Endothelial cell of umbilical vein (primary cell): ENCODE data around the gene CNN2. TPM values are rescaled to one million over a fixed set of nuclear protein-coding genes. Genes with fewer than 3 reads are reported as not detected.
A peak's percentile ranks its signal among the peaks of the same experiment; 100 is the strongest.

Source experiments
- BruUV-seq: library from RNA; stranded (reverse); fragments of 400-500 nt; replicated peaks from 2 replicates; lab custom pipeline; 2021; lab: Mats Ljungman, UMichigan
- CTCF ChIA-PET: fragments of 300-600, 350-600 bp; sonication (Branson Sonifier 250); formaldehyde crosslinking; loops from one replicate; lab custom pipeline; 2021; ENCODE audit warnings: antibody characterized with exemption, inconsistent platforms; lab: Charles Lee
- POLR2A ChIA-PET: fragments of 300-600, 350-600 bp; sonication (Branson Sonifier 250); formaldehyde crosslinking; loops from one replicate; lab custom pipeline; 2021; ENCODE audit warnings: antibody characterized with exemption, inconsistent platforms; lab: Charles Lee
- DNase-seq: peaks from one replicate; pipeline ENCODE4 v3.0.0-alpha.2; 2011; ENCODE audit warnings: low read depth, low spot score
- FAIRE-seq: peaks from 2 replicates; lab custom pipeline; 2011; peaks lifted over from hg19 to GRCh38; lab: Jason Lieb, UNC
- H2AFZ ChIP-seq: 2 replicates; pipeline ENCODE4 v1.6.0; 2012; ENCODE audit warnings: low read depth, low read length, control low read depth, inconsistent platforms
- H3K27ac ChIP-seq: 2 replicates; pipeline ENCODE4 v1.5.1; 2011; ENCODE audit warnings: low read depth, mild to moderate bottlenecking, control low read depth, low read length, moderate library complexity; ENCODE audit not compliant: insufficient read depth
- H3K27me3 ChIP-seq, 2 experiments: 2 replicates each; pipeline versions ENCODE4 v1.6.0 to v1.6.1; 2011; ENCODE audit warnings: low read length in 2 of 2, mixed read lengths in 1 of 2; ENCODE audit not compliant: control insufficient read depth in 2 of 2, insufficient read depth in 2 of 2
- H3K36me3 ChIP-seq, 2 experiments: 2 replicates in 1 of 2; 3 replicates in 1 of 2; pipeline ENCODE4 v1.5.1; 2011; ENCODE audit warnings: low read length in 2 of 2, mild to moderate bottlenecking in 1 of 2, moderate library complexity in 1 of 2; ENCODE audit not compliant: control insufficient read depth in 2 of 2, insufficient read depth in 2 of 2; ENCODE audit errors: extremely low read depth in 1 of 2
- H3K4me1 ChIP-seq: 3 replicates; pipeline ENCODE4 v1.5.1; 2011; ENCODE audit warnings: mild to moderate bottlenecking, low read length; ENCODE audit not compliant: control insufficient read depth, insufficient read depth; ENCODE audit errors: extremely low read depth
- H3K4me2 ChIP-seq: 2 replicates; pipeline ENCODE4 v1.6.1; 2011; ENCODE audit warnings: low read length, control low read depth, mixed read lengths; ENCODE audit not compliant: insufficient read depth
- H3K4me3 ChIP-seq, 3 experiments: fragments of 200-600 bp in 1 of 3; sonication (generic), shearing (Covaris generic) in 1 of 3; replicated peaks in 1 of 3; 2 replicates each; pipeline ENCODE4 v1.5.1; 2011 to 2016; ENCODE audit warnings: control low read depth in 3 of 3, low read length in 3 of 3, mild to moderate bottlenecking in 2 of 3, inconsistent platforms in 1 of 3, low read depth in 1 of 3, moderate library complexity in 1 of 3; ENCODE audit not compliant: insufficient read depth in 1 of 3
- H3K79me2 ChIP-seq: 2 replicates; pipeline ENCODE4 v1.6.0; 2012; ENCODE audit warnings: low read length, inconsistent platforms; ENCODE audit not compliant: control insufficient read depth, insufficient read depth
- H3K9ac ChIP-seq: replicated peaks from 2 replicates; pipeline ENCODE3; 2011; ENCODE audit warnings: low read length, control low read depth; ENCODE audit not compliant: insufficient read depth; ENCODE audit errors: extremely low read depth
- H3K9me1 ChIP-seq: replicated peaks from 3 replicates; pipeline ENCODE4 v1.6.0; 2011; ENCODE audit warnings: mild to moderate bottlenecking, low read length; ENCODE audit not compliant: control insufficient read depth, insufficient read depth; ENCODE audit errors: extremely low read depth
- H3K9me3 ChIP-seq: replicated peaks from 2 replicates; pipeline ENCODE4 v1.5.1; 2012; ENCODE audit warnings: low read length, inconsistent platforms; ENCODE audit not compliant: control insufficient read depth, insufficient read depth
- H4K20me1 ChIP-seq: replicated peaks from 2 replicates; pipeline ENCODE3; 2011; ENCODE audit warnings: mild to moderate bottlenecking, low read length; ENCODE audit not compliant: control insufficient read depth, insufficient read depth; ENCODE audit errors: extremely low read depth
- EZH2 ChIP-seq: IDR thresholded peaks from 2 replicates; pipeline ENCODE4 v1.6.1; 2012; ENCODE audit warnings: borderline replicate concordance, low read depth, mild to moderate bottlenecking, moderate library complexity, low read length, inconsistent platforms; ENCODE audit not compliant: severe bottlenecking
- FOS ChIP-seq: IDR thresholded peaks from 2 replicates; pipeline ENCODE4 v1.6.1; 2011; ENCODE audit warnings: mild to moderate bottlenecking, low read length, moderate library complexity, borderline replicate concordance; ENCODE audit not compliant: insufficient read depth
- GATA2 ChIP-seq: IDR thresholded peaks from 2 replicates; pipeline ENCODE4 v1.7.0; 2011; ENCODE audit warnings: low read depth, mild to moderate bottlenecking, moderate library complexity, mixed read lengths, low read length; ENCODE audit not compliant: insufficient read length, insufficient read depth
- JUN ChIP-seq: IDR thresholded peaks from 2 replicates; pipeline ENCODE4 v1.6.1; 2011; ENCODE audit warnings: borderline replicate concordance, low read depth; ENCODE audit not compliant: insufficient read length, insufficient read depth
- MYC ChIP-seq: IDR thresholded peaks from one replicate; pipeline ENCODE4 v1.6.1; 2011; ENCODE audit warnings: mild to moderate bottlenecking, low read depth, low read length
- POLR2A ChIP-seq: IDR thresholded peaks from 2 replicates; pipeline ENCODE4 v1.6.1; 2012; ENCODE audit warnings: low read depth, mild to moderate bottlenecking, control low read depth, low read length
- POLR2AphosphoS5 ChIP-seq: IDR thresholded peaks from 2 replicates; pipeline ENCODE4 v1.6.1; 2012; ENCODE audit warnings: low read depth, mild to moderate bottlenecking, control low read depth, low read length, moderate library complexity; ENCODE audit not compliant: insufficient read depth
- dilution Hi-C: fragments of 300-500 bp; cut with MboI; formaldehyde crosslinking; loops from one replicate; pipeline ENCODE4 v1.15.0; 2019; ENCODE audit warnings: low sequenced_read_pairs; ENCODE audit not compliant: extremely low pct_ligation_motif_present
- intact Hi-C: fragments of 100-400 bp; cut with micrococcal nuclease; formaldehyde crosslinking; loops from one replicate; pipeline ENCODE4 v1.10.0; 2022
- polyA plus RNA-seq, 4 experiments: library from polyadenylated mRNA; depleted of rRNA in 3 of 4; stranded (reverse) in 3 of 4; unstranded in 1 of 4; fragments of >200 nt; gene quantifications; 2 replicates each; pipeline versions ENCODE4 v1.2.1 to v1.2.3, GENCODE V29; 2011 to 2012; ENCODE audit warnings: missing spikeins in 1 of 4
- total RNA-seq: library from RNA; stranded (reverse); gene quantifications from 2 replicates; pipeline ENCODE4 v1.2.3, GENCODE V29; 2021
- TF ChIP-seq, protein P1 (sequence below), 2 donors: IDR thresholded peaks; 1 replicate in 1 of 2; 2 replicates in 1 of 2; pipeline ENCODE4 v1.5.1; 2011; ENCODE audit warnings: low read length in 2 of 2, mild to moderate bottlenecking in 2 of 2, moderate library complexity in 2 of 2, control low read depth in 1 of 2, inconsistent platforms in 1 of 2, low read depth in 1 of 2; ENCODE audit not compliant: insufficient read depth in 1 of 2; ENCODE audit errors: extremely low read depth in 1 of 2
- TF ChIP-seq, protein P2 (sequence below): IDR thresholded peaks from 2 replicates; pipeline ENCODE4 v1.6.1; 2011; ENCODE audit not compliant: insufficient read depth, insufficient read length

CNN2 gene
- total and polyA plus RNA-seq, 2 donors (not counting 3 experiments of a cell fraction or from before 2014, with no cell fraction given): 207 to 286 TPM

- peaks cover 2% of the 10 kb centered on the region for H3K79me2 ChIP-seq
- intact Hi-C loops: no loop called here
- no peaks in the 10 kb centered on the region for H3K27me3 ChIP-seq
- H3K9me1 ChIP-seq: no peaks in the 10 kb centered on the region
- TSS peak; percentile 9 for BruUV-seq
- H3K36me3 ChIP-seq: peaks cover 9 to 26% of the 10 kb centered on the region in 2 experiments
- DNase-seq (no peak), FAIRE-seq (no peak)
- H3K4me3 ChIP-seq: no peak overlapping the region
- H4K20me1 ChIP-seq: no peaks in the 10 kb centered on the region
- no peak overlapping the region for H3K4me2 ChIP-seq
- dilution Hi-C loops: no loop called here
- H3K4me1 ChIP-seq: no peaks in the 10 kb centered on the region
- no peak overlapping the region for H3K27ac ChIP-seq
- H2AFZ ChIP-seq: no peak overlapping the region
- no peak for TF ChIP-seq EZH2
- no peak for TF ChIP-seq FOS
- TF ChIP-seq POLR2A: no peak
- H3K9ac ChIP-seq: no peak overlapping the region
- ChIA-PET POLR2A (no interaction called here), CTCF (no interaction called here)
- no peaks in the 10 kb centered on the region for H3K9me3 ChIP-seq
Measured at GRCh38 chr19:1087813-1088415, 61.5 kb downstream of the CNN2 start.

- Histone ChIP-seq H3K4me2 (no peak overlapping the region), H4K20me1 (no peaks in the 10 kb centered on the region), H2AFZ (no peak overlapping the region), H3K27ac (no peak overlapping the region), H3K36me3 (peaks cover 9 to 26% of the 10 kb centered on the region in 2 experiments), H3K4me1 (peaks cover under 1% of the 10 kb centered on the region), H3K9me1 (no peaks in the 10 kb centered on the region), H3K4me3 (no peak overlapping the region), H3K79me2 (peaks cover 6% of the 10 kb centered on the region), H3K9me3 (no peaks in the 10 kb centered on the region), H3K9ac (no peak overlapping the region), H3K27me3 (no peaks in the 10 kb centered on the region)
- no TSS peak for BruUV-seq
- FAIRE-seq (no peak), DNase-seq (no peak)
- intact Hi-C loops (no loop called here), dilution Hi-C loops (no loop called here)
- POLR2A ChIA-PET: no interaction called here
- CTCF ChIA-PET: no interaction called here
- TF ChIP-seq GATA2 (no peak), POLR2A (no peak), FOS (no peak), EZH2 (no peak), JUN (no peak), MYC (no peak), POLR2AphosphoS5 (no peak)
- TF ChIP-seq, protein P1, sequence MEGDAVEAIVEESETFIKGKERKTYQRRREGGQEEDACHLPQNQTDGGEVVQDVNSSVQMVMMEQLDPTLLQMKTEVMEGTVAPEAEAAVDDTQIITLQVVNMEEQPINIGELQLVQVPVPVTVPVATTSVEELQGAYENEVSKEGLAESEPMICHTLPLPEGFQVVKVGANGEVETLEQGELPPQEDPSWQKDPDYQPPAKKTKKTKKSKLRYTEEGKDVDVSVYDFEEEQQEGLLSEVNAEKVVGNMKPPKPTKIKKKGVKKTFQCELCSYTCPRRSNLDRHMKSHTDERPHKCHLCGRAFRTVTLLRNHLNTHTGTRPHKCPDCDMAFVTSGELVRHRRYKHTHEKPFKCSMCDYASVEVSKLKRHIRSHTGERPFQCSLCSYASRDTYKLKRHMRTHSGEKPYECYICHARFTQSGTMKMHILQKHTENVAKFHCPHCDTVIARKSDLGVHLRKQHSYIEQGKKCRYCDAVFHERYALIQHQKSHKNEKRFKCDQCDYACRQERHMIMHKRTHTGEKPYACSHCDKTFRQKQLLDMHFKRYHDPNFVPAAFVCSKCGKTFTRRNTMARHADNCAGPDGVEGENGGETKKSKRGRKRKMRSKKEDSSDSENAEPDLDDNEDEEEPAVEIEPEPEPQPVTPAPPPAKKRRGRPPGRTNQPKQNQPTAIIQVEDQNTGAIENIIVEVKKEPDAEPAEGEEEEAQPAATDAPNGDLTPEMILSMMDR (IDR thresholded peaks at IDR 0.05; ENCODE audit: extremely low read depth in 1 of 2, insufficient read depth in 1 of 2, low read depth in 1 of 2, low read length in 2 of 2): no peak
- TF ChIP-seq, protein P2, sequence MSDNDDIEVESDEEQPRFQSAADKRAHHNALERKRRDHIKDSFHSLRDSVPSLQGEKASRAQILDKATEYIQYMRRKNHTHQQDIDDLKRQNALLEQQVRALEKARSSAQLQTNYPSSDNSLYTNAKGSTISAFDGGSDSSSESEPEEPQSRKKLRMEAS: no peak
Measured at GRCh38 chr19:1088416-1089010, 62.1 kb downstream of the CNN2 start.
